NCI-H748 (cell line): Measurements from ENCODE around the gene SEMA4D.

Source experiments
- DNase-seq: peaks from one replicate; lab custom pipeline; 2025; ENCODE audit not compliant: unreplicated experiment; lab: John Stamatoyannopoulos, UW

The SEMA4D gene, protein sequence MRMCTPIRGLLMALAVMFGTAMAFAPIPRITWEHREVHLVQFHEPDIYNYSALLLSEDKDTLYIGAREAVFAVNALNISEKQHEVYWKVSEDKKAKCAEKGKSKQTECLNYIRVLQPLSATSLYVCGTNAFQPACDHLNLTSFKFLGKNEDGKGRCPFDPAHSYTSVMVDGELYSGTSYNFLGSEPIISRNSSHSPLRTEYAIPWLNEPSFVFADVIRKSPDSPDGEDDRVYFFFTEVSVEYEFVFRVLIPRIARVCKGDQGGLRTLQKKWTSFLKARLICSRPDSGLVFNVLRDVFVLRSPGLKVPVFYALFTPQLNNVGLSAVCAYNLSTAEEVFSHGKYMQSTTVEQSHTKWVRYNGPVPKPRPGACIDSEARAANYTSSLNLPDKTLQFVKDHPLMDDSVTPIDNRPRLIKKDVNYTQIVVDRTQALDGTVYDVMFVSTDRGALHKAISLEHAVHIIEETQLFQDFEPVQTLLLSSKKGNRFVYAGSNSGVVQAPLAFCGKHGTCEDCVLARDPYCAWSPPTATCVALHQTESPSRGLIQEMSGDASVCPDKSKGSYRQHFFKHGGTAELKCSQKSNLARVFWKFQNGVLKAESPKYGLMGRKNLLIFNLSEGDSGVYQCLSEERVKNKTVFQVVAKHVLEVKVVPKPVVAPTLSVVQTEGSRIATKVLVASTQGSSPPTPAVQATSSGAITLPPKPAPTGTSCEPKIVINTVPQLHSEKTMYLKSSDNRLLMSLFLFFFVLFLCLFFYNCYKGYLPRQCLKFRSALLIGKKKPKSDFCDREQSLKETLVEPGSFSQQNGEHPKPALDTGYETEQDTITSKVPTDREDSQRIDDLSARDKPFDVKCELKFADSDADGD

DNA sequence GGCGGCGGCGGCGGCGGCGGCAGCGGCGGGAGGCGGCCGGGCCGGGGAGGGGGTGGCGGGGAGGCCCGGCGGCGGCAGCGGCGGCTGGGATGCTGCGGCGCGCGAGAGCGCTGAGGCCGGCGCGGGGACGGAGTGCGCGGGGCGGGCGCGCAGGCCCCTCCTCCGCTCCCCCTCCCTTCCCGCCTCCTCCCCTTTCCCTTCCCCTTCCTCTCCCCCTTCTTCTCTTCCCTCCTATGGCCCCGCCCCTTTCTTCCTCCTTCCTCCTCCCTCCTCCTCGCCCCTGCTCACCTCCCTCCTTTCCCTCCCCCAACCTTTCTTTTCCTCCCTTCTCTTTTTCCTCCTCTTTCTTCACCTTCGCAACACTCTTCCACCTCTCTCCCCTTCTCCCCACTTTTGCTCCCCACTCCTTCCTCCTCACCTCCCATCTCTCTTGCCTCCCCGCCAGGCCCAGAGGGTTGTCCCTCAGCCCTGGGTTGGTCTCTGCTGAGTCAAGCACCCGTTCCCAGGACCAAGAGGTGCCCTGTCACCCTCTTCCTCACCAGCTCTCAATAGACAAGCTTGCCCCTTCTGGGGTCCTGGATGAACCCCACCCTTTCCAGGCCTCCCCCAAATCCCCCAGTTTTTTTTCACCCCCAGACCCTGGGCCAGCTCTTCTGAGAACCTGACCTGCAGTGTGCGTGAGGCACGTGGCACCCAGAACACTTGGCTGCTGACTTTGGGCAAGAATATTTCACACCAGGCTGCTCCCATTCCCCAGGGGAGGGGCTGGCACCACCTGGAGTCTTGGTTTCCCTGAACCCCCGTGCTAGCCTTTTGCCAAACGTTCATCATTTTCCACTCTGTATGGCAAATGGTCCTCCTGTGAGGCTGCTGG is at the start of gene SEMA4D:
Gene SEMA4D, minus strand, starts transcription at position 136 of the 874 bp plus-strand sequence. CDS start 92,657 bp downstream, outside the sequence.
- peak; percentile 71 for DNase-seq

DNA sequence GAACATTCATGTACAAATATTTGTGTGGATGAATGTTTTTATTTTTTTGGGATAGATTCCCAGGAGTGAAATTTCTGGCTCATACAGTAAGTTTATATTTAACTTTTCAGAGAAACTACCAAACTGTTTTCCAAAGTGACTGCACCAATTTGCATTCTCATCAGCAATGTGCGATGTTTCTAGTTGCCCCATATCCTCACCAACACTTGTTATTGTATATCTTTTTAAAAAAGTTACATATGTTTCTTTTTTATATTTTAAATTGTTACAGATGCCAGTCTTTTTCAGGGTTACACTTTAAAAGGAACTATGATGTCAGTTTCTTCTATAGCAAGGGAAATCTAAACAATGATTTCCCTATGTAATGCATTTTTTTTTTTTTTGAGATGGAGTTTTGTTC is 49.1 kb upstream of the SEMA4D start:
- DNase-seq, result no peak

DNA sequence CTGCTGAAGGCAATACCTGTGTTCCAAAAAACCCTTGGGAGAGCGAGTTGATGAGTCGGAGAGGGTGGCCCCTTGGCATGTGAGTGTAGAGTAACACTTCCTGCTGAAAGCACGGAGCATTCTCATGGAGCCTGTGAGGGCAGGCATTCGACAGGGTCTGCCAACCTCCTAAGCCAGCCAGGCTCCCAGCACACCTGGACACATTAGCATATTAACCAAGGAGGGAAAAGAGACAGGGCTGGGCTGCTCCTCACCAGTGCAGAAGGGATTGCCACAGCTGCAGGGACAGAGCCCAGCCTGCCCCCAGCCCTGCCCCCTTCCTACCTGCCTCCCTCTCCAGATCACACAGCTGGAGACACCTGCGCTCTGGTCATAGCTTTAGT is 46.4 kb upstream of the SEMA4D start:
- no peak for DNase-seq

DNA sequence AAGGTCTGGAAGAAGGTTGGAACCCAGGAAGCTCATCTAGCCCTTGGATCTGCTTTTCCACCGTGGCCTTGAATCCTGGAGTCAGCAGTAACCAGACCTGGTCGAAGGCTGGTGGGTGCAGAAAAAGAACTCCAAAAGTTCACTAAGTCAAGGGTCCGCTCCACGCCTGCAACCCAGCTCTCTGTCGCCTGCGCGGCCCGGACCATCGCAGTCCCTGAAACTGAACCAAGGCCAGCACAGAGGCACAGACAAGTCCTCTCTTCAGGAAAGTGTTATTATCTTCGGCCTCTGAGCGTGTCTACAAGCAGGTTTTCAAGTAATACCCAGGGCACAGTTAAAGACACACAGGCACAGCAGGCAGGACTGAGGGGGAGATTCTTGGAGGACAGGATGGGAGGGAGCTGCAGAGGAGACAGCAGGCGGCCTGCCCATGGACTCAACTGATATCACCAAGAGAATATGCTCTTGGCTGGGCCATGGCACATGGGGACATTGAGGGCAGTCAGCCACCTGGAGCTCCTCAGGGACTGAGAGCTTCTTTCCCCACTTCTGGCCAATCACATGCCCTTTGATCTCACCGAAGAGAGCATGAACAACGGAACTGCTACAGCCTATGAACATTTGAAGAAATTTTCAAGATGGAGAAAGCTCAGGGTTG is 45.8 kb upstream of the SEMA4D start:
- DNase-seq, result no peak

DNA sequence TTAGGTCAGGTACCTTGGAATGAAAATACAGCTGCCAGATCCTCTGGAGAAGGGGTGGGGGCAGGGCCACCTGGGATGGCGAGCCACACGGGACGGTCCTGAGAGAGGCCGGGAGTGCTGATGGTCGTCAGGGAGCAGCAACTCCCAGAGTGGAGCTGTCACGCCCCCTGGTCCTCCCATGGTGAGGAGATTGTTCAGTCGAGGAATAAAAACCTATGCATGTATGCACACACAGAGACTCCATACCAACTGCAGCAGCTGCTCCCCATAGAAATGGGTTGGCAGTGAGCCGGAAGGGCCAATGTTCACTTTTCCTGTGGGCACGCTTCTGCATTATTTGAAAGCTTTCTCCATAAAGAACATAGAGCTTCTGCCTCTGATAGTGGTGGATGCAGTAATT is 45.2 kb upstream of the SEMA4D start:
- DNase-seq, result no peak

DNA sequence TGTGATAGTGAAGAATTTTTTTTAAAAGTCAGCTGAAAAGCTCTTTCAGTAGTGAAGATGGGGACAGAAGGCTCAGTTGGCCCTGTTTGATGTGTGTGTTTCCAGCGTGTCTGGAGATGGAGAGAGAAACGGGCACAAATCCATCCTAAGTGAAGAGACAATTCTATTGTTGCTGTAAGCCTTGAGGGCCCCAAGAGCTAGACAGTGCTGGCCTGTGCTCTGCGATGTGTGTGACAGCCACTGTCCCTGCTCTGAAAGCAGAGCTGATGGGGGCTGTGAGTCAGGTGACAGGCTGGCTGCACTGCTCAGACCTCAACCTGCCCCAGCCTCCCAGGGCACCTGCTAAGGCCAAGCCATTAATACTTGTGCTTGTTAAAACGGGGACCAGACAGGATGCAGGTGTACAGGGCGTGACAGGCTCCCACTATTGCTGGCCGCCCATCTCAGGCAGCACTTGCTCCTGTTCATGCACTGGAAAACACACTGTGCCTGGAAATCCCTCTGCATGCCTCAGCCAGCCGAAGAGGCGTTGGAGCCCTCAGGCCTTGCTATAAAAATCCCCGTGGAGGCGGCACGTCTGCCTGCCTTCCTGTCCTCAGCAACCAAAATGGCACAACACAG is 44.6 kb upstream of the SEMA4D start:
- no peak for DNase-seq

DNA sequence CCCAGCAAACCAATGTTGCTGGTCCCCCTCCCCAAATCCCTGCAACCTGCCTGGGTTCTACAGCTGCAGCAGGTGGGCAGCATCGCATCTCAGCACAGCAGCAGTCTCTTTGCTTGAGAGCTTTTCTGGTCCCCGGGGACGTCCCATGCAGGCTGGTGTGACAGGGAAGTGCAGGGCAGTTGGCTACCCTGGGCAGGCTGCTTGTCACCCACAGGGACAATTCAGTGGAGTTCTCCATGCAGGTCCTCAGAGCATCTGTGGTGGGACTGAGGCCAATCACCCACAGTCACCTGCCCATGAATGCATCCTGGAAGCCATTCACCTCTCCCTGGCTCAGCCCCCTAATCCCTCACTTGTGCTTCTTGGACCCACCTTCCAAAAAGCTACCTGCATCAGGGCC is 43.9 kb upstream of the SEMA4D start:
- DNase-seq, result no peak

DNA sequence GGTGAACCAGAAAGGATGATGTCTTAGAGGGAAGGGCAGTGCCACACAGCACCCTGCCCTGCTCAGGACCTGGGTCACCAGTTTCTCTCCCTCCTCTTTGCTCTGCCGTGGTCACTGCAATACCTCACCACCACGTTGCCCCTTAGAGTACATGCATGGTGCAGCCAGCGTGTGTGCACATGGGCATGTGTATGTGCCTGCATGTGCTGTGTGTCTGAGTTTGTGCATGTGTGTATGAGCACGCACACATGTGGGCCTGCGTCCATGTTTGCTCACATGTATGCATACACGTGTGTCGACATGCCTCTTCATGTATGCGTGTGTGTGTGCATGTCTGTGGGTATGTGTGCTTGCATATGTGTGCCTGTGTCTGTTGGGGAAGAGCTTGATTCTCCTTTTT is 41.5 kb upstream of the SEMA4D start:
- no peak for DNase-seq

DNA sequence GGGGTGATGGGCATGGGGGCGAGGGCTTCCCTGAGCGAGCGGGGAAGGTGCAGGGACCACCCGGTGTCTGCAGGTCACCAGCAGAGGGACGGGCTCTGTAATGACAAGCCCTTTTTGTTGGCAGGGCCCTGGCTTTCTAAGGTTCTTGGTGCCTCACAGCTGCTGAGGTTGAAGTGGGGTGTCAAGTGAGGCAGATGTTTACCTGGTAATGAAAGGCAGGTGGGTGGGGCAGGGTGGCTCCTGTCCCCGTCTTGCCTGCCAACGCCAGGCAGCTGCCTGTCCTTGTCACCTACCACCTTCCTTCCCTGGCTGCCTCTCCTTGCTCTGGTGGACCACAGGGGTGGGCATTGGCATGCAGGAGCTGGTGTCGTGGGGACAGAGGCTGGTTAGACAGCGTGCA is 41.0 kb upstream of the SEMA4D start:
- DNase-seq, result peak; percentile 39

DNA sequence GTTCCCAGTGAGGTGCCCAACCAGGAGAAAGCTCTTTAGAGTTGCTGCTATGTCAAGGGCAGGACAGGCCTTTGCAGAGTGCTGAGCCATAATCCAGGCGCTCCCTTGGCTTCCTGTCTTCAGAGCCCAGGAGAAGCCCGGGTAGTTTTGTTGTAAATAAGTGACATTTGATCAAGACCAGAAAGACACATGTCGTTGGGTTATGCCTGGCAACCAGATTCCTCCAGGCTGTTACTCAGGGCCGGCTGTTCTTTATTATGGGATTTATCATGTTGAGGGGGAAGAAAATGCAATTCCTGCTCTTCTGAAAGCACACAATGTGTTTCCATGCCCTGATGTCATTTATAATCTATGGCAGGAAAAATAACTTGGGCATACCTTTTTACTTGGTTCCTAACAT is 39.3 kb upstream of the SEMA4D start:
- DNase-seq, result no peak

DNA sequence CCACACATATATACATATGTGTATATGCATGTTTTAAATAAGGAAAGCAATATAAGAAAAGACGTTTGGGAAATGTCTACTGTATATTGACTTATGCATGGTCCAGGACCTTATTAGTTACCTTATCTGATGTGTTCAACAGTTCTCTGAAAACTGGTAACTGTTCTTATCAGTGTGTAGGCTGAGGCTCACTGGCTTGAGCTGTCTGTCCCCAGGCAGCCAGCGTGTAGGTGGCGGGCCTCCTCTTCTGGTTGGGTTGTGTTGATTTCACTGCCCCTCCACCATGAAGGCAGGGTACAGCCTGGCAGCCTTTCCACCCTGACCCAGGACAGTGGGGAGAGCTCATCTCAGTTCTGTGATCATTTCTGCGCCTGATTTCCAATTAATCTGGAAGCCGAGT is 38.7 kb upstream of the SEMA4D start:
- DNase-seq, result no peak

DNA sequence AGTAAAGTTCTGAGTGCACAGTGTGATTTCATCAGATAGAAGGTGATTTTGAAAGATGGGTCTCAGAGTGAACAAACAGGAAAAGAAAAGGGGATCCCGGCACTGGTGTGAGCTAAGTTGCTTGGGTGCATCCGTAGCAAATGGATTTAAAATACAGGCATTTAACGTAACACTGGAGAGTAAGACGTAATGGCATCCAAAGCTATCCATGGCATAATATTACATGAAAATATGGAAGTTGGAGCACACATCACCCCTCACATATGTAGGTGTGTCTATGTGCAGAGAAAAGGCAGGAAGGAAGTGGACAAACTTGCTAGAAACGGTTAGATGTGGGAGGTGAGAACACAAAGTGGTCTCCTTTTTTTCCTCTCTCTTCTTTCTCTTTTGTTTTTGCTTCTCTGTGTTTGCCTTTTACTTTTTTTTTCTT is 38.2 kb upstream of the SEMA4D start:
- no peak for DNase-seq

DNA sequence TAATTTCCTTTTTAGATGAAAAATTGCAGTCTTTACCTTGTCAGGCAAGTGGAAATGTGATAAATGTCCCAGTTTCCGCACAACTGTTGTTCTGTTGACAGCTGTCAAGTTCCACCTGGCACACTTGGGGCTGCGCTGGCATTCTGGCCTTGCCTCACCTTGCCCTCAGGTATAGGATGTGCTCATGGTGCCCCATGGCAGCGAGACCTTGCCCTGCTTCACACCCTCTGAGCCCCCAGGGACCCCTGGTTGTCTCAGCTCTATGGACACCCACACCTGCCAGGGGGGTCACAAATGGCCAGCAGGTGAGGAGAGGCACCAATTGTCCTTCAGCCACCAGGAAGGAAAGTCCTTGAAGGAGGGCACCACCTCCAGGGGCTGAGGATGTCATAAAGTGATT is 37.5 kb upstream of the SEMA4D start:
- no peak for DNase-seq

DNA sequence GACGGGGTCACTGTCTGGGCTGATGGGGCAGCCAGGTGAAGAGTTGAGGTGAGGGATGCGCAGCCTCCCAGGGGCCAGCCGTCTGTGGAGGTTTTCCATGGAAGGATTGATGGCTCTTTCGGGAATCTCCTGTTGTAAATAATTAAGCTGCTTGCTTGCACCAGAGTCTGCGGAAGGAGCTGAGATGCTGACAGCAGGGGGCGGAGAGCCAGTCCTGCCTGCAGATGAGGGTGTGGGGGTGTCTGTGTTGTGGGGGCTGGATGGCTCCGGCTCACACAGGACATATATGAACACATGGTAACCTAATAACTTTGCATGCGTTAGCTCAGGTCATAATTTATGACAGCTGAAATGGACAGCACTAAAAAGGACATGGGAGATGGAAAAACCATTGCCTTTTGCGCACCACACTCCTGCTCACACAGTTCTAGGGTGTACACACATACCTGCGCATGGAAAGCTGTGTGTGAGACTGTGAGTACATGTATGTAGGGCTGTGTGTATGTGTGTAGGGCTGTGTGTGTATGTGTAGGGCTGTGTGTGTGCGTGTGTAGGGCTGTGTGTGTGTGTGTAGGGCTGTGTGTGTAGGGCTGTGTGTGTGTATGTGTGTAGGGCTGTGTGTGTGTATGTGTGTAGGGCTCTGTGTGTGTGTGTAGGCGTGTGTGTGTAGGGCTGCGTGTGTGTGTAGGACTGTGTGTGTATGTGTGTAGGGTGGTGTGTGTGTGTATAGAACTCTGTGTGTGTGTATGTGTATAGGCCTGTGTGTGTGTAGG is 36.8 kb upstream of the SEMA4D start:
- DNase-seq, result no peak

DNA sequence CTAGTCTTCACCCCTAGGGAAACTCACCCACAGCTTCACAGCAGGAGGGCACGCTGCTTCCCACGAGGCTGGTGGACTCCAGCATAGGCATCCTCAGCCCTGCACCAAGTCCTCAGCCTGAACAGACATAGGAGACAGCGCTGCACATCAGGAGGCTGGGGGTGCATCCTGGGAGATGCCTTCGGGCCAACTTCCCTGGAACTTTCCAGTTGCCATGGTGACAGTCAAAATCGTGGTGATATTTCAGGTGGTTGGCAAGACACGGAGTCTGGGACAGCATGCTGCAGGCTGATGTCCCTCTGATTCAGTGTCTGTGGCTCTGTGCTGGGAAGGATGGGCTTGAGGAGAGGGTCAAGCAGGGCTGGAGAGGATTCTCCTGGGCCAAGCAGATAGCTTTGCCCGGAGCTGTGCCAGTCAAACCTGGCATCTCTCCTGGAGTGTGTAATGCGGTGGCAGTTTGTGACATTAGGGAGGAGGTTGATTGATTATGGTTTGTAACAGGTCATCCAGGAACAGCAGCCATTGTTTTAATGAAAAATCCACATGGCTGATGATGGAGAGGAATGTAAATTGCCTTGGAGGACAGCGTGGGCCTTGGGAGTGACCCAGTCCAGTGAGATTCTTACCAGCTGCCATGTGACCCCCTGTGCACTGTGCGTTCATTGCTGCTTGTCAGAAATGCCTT is 35.6 kb upstream of the SEMA4D start:
- no peak for DNase-seq

DNA sequence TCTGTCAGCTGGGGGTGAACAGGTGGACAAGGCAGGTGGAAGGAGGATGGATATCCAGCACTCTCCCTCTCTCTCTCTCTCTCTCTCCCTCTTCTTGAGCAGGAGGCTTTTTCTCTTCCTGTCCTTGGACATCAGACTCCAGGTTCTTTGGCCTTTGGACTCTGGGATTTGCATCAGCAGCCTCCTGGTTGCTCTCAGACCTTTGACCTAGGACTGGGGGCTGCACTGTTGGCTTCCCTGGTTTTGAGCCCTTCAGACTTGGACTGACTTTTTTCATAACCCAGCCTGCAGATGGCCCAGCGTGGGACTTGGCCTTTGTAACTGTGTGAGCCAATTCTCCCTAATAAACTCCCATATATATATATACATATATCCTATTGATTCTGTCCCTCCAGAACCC is 35.0 kb upstream of the SEMA4D start:
- DNase-seq, result no peak

DNA sequence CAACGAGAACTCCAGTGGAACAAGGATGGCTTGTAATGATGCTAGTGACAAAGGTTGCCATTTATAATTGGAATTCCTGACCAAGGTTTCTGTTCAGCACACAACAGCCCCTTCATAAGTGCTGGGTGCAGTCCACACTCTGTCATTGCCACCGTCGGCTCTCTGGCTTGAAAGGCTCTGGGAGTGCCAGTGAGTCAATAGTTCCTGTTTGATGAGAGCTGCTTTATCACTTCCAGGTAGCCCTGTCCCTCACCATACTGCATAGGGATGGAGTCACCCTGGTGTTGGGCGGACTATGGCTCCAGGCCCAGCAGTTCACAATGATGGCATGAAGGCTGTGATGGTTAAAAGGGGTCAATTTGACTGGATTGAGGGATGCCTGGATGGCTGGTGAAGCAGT is 34.6 kb upstream of the SEMA4D start:
- DNase-seq, result no peak

DNA sequence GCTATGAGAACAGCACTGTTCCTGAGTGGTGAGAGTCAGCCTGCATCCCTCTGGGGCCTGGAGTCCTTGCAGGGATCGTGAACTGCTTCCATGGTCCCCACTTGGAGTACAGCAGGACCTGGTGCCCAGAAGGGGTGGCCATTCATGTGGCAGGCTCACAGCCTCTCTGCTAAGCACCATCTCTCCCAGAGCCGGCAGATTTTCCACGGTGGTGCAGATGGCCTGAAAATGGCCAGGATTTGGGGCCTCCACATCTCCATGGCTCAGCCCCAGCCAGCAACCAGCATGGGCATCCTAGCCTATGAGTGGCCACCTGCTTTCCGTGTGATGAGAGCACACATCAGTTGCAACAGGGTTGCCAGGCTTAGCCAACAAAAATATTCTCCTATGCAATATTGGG is 33.9 kb upstream of the SEMA4D start:
- DNase-seq, result no peak

DNA sequence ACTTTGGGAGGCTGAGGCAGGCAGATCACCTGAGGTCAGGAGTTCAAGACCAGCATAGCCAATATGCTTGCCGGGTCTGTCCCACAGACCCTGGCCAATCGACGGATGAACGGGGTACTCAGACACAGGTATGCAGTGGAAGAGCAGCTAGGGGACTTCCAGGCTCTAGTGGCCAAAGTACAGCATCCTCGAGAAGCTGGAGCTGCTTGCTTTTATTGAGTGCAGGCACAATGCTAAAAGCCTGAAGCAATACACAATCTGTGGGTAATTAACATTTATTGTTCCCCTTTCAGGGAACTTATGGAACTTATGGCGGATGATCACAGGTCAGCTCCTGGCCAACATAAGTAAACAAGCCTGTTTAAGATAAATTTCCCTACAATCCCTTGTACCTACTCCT is 32.8 kb upstream of the SEMA4D start:
- no peak for DNase-seq
